GM19372 (cell line): Measurements from ENCODE around the gene FAHD2A.
"Not testable (repeated sequence)": the region's sequence is repeated elsewhere in the genome, so short reads cannot be mapped to it uniquely, and the experiment has no call there.

ENCODE experiments used
- ATAC-seq: cut with Tn5 transposase; IDR thresholded peaks from one replicate; pipeline ENCODE4 v1.9.1; 2021; ENCODE audit warnings: mild to moderate bottlenecking, low read depth, moderate library complexity; ENCODE audit not compliant: unreplicated experiment

FAHD2A gene

DNA sequence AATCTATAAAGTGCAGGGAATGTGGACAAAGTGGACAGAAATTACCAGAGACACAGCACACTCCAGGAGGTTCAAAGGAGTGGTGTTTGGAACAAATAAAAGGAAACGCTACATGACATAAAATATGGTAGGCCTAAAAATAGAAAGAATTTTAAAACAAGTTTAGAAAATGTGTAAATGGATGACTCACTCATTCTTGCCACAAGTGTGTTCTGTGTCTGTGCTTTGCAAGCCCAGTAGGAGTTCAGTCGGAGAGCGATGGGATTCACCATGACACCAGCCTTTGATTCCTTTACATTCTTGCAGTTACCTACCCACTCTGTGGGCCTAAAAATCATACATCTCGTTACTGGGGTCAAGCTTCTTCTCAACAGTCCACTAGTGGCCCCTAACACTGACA, 30.9 kb downstream of the FAHD2A start:
- not testable (repeated sequence) for ATAC-seq

DNA sequence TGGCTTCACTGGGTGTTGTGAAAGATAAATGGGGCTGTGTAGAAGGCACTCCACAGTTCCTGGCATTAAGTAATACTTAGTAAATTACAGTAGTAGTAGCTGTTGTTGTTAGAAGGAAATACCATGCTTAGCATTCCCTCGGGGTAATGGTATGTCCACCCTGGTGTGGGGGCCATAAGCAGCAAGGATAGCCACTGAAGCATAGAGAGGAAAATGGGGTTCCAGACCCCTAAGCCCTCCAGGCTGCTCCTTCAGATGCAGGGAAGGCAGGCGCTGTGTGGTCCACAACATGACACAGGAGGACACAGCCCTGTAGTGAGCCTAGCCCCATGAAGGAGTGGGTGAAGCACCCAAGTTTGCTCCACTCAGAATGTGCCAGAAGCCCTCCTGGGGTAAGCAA, 31.5 kb downstream of the FAHD2A start:
- not testable (repeated sequence) for ATAC-seq

DNA sequence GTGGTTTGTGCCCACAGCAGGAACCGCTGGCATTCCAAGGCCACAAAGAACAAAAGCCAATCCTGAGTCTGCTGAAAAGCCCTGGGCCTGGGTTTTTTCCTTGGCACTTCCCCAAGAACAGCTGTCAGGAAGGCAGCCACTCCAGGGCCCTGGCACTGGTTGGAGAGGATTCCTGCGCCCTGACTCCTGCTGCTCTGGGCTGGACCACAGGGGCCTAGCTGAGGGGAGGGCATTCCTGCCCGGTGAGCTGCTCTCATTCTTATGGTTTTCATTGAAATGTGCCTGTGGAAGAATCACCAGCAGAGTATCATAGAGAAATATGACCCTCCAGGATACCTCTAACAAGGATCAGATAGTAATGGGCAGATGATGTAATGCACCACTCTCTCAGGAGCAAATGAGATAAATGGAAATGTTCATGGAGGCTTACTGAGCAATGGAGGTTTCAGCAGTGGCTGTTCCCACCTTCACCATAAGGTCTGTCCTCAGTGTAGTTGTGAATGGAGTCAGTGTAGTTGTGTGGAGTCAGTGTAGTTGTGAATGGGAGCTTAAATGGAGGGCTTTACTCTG, 32.1 kb downstream of the FAHD2A start:
- ATAC-seq: not testable (repeated sequence)

DNA sequence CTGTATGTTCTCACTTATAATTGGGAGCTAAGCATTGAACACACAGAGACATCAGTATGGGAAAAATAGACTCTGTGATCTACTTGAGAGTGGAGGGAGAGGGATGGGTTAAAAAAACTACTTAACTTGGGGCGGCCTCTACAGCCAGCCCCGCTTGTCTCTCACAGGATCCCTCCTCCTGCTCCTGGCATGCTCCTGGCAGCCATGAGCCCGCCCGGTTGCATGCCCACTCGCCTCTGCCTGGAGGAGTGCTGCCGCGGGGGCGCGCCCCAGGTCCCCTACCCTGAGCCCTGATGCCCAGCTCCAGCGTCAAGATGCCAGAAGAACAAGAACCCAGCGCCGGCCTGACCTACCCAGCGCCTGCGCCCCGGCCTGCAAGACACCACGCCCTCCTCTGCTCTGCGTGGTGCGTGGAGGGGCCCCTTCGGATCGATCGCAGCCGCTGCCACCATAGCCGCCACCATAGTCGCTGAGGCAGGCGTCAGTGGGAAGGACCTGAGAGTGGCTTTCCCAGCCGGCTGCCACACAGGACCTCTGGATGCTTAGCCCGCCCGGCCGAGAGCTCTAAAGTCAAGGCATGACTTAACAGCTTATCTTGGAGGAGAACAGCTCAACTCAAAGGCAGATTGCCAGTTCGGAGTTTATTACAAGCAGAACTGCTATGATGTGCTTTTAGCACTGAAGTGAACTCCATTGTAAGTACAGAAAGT, 32.8 kb downstream of the FAHD2A start:
- ATAC-seq: not testable (repeated sequence)

DNA sequence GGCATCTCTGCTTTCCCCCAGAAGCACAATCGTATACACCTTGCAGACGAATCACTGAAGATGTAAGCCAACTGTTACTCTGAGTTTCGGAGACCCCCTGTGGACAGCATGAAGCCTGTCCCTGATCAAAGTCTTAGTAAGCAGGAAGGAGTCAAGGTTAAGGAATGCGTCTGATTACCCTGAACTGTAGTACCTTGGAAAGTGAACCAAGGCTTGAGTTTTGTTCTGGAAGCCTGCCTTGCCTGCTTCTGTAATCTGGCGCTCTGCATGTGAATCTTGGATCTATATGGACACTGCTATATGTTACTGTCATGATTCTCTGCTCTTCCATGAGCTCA, 33.3 kb downstream of the FAHD2A start:
- not testable (repeated sequence) for ATAC-seq

DNA sequence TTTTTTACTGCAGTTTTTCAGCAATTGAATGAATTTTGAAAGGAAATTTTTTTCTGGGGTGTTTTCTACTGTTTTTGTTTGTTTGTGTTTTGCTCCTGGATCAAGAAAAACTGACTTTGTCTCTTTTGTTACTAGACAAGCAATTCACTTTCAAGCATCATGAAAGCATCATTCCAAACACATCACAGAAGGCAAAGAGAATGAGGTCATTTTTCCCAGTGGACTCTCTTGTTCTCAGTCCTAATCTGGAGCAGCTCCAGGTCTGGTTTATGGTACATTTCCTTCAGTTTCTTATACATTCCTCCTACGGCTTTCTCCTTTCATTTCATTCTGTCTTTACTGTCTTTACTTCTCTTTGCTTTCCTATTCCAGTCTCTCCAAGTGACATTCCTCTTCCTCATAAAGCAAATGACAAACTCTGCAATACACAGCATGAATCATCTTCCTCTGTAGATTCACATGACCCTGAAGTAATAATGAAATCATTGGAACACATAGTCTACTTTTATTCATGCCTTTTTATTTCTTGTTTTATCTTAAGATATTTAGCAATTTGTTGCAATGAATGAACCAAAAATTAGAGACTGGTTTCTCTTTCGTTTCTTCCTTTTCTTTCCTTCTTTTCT, 40.1 kb downstream of the FAHD2A start:
- ATAC-seq: not testable (repeated sequence)

DNA sequence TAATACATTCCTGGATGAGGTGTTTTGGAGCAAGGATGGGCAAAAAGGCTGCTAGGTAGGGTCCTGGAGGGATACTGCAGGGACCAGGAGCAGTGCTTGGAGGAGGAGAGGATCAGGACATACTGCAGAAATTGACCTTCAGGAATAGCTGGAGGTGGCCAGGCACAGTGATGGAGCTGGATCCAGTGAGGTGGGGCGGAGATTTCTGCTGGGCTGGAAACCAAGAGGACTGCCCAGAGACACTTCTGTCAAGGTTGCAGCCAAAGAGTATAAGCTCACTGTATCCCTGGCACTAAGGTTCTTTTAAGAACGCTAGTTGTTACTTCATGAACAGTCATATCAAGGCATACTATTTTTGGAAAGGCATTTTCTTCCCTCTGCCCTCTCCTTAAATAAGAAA, 42.8 kb downstream of the FAHD2A start:
- ATAC-seq: not testable (repeated sequence)

DNA sequence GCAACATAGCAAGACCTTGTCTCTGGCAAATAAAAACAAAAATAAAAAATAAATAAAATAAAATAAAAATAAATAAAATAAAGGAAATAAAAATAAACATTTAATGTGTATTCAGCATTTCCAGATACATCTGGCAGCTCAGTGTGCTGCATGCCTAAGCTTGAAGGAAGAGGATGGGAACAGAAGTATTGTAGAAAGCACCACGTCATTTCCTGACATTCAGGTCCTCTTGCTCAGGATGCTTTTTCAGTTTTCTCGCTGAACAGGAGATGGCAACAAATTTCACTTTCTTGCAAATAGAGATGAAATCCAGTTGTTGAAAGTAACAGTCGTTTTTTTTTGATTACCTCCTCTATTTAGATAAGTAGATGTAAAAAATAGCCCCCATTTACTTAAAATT, 60.8 kb downstream of the FAHD2A start:
- ATAC-seq: not testable (repeated sequence)
